WI38 (cell line): ENCODE measurements around the gene SFI1.

Source experiments
- H3K4me3 ChIP-seq: 2 replicates; pipeline ENCODE4 v1.5.1; 2011; ENCODE audit warnings: low read depth, mild to moderate bottlenecking, control low read depth, low read length
- TF ChIP-seq, protein P1 (sequence below): IDR thresholded peaks from 2 replicates; pipeline ENCODE4 v1.5.1; 2012; ENCODE audit warnings: low read depth, mild to moderate bottlenecking, control low read depth, low read length

SFI1 gene

DNA sequence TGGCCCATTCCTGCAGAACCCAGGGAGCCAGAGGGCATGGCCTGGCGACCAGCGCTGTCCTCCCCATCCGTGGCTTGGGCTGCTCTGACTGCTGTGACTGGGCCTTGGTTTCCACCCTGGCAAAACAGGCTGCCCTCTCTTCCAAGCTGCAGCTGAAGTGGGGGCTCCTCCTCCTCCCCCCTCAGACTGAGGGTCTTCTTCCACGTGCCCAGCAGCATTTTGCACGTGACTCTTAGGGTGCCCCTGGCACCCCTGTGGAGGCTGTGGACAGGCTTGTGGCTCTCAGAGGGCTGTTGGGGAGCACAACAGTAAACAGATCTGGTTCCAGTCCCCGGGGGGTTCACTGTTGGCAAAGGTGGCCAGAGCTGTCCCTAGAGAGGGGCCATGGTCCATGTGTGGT, 114.3 kb downstream of the SFI1 start:
- TF ChIP-seq, protein P1, sequence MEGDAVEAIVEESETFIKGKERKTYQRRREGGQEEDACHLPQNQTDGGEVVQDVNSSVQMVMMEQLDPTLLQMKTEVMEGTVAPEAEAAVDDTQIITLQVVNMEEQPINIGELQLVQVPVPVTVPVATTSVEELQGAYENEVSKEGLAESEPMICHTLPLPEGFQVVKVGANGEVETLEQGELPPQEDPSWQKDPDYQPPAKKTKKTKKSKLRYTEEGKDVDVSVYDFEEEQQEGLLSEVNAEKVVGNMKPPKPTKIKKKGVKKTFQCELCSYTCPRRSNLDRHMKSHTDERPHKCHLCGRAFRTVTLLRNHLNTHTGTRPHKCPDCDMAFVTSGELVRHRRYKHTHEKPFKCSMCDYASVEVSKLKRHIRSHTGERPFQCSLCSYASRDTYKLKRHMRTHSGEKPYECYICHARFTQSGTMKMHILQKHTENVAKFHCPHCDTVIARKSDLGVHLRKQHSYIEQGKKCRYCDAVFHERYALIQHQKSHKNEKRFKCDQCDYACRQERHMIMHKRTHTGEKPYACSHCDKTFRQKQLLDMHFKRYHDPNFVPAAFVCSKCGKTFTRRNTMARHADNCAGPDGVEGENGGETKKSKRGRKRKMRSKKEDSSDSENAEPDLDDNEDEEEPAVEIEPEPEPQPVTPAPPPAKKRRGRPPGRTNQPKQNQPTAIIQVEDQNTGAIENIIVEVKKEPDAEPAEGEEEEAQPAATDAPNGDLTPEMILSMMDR: no peak
- no peak overlapping the region for H3K4me3 ChIP-seq

DNA sequence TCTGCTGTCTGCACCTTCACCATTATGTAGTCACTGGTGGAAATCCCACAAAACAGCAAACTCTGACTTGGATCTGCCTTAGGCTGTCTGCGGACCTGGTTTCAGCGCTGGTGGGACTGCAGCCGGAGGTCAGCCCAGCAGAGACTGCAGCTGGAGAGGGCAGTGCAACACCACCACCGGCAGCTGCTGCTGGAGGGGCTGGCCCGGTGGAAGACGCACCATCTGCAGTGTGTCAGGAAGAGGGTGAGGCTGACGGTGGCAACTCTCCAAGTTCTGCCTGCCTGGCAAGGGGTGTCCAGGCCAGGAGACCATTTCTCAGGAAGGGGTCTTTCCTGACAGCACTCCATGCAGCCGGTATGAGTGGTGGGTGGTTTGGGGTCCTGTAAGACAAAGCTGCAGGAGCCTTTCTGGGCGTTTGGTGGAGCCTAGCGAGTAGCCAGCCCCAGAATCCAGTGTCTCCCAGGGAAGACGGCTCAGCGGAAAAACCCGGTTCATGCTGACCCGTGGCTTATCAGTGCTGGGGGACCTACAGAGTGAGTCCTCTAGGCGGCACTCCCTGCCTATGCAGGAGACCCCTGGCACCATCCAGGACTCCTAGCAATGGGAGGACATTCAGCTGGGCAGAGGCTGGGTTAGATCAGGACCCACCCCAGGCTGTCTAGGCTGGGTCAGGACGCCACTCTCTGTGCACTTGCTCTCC, 114.9 kb downstream of the SFI1 start:
- no peak overlapping the region for H3K4me3 ChIP-seq

DNA sequence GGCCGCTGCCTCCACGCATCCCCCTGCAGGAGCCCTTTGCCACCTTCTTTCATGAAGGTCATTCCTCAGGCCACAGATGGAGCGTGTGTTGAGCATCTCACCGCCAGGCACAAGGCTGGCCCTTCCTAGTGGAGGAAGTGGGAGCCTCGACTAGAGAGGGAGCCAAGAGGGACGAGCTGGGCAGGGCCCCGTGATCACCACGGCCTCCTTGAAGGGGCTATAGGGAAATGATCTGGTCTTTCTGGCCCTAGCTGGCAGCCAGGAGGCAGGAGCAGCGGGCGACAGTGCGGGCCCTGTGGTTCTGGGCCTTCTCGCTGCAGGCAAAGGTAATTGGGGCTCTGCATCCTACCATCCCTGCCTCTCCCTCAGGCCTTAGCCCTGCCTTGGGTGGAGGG, 116.6 kb downstream of the SFI1 start:
- TF ChIP-seq, protein P1: no peak
- H3K4me3 ChIP-seq: no peak overlapping the region

More for the DNA sequence above, 114.9 kb downstream of the SFI1 start:
- TF ChIP-seq, protein P1: no peak

DNA sequence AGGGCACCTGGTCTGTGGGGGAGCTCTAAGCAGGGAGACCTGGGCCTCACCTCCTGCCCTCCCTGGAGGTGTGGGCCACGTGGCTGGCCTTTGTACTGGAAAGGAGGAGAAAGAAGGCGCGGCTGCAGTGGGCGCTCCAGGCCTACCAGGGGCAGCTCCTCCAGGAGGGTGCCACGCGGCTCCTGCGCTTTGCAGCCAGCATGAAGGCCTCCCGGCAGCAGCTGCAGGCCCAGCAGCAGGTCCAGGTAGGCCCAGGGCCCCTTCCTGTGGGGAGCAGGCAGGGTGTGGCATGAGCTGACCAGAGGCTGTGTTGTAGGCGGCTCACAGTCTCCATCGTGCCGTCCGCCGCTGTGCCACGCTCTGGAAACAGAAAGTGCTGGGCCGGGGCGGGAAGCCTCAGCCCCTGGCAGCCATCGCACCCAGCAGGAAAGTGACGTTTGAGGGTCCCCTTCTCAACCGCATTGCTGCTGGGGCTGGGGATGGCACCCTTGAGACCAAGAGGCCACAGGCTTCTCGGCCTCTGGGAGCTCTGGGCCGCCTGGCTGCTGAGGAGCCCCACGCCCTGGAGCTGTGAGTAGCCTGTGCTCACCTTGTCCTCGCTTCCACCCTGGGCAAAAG, 117.1 kb downstream of the SFI1 start:
- H3K4me3 ChIP-seq: no peak overlapping the region
- TF ChIP-seq, protein P1: no peak

DNA sequence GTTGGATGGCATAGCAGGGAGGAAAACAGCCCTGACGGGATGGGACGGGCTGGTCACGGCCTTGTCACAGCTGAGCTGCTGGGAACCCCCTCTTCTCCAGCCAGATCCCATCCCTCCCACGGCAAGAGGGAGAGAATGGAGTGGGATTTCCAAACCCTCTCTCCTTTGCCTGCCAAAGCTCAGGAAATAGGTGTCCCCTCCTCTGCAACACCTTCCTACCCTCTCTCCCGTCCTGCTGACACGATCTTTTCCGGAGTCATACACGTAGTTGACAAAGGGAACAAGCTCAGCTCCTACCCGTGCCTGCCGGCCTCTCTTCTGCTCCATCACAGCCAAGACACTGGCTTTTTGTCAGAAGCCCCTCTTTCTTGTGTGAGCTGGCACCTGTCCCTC, 117.6 kb downstream of the SFI1 start:
- TF ChIP-seq, protein P1: no peak
- H3K4me3 ChIP-seq: no peak overlapping the region

DNA sequence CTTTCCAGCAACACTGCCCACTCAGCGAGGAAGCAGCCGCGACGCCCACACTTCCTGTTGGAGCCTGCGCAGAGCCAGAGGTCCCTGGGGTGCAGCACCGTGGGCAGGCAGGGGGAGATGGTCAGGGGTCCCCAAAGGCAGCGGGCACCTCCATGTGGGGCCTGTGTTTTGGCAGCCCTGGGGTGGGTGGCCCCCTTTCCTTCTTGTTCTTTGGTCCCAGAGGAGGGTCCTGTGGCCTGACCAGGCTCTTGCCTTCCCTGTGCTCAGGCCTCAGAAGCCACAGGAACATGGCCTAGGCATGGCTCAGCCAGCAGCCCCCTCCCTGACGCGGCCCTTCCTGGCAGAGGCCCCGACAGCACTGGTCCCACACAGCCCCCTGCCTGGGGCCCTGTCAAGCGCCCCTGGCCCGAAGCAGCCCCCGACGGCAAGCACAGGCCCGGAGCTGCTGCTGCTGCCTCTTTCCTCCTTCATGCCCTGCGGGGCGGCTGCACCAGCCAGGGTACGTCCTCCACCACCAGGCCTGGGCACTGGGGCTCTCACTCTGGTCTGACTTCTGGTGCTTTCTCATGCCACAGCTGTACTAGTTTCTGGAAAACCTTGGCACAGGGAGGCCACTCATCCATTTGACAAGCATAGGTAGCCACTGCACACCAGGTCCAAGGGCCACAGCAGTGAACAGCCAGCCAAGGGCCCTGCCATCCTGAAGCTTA, 118.6 kb downstream of the SFI1 start:
- no peak overlapping the region for H3K4me3 ChIP-seq
- TF ChIP-seq, protein P1: no peak

DNA sequence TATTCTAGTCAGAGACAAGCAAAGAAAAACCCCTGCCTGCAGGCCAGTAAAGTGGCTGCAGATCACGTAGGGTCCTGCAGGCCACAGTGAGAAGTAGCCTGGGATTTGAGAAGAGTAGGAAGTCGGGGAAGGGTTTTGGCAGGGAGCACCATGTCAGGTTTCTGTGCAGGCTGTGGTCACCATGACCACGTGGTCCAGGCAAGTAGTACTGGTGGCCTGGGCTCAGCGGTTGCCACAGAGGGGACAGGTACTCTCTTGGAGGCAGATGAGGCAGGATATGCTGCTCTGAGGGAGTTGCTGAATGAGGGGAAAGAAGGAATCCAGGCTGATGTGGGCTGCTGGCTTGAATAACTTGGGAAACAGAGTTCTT, 119.1 kb downstream of the SFI1 start:
- no peak overlapping the region for H3K4me3 ChIP-seq
- TF ChIP-seq, protein P1: no peak
